A549 (cell line): ENCODE measurements around the gene CDC20. TPM values are rescaled to one million over a fixed set of nuclear protein-coding genes. Genes with fewer than 3 reads are reported as not detected.

Experiments
- ATAC-seq, 2 experiments: fragments of 200-7000 bp in 1 of 2; fragments of >200 bp in 1 of 2; cut with Nextera tagmentation in 1 of 2; cut with Tn5 transposase in 1 of 2; 3 replicates each; pipeline versions ENCODE4 v1.8.0 to v1.9.1; 2018 to 2020; ENCODE audit warnings: mild to moderate bottlenecking in 1 of 2, moderate library complexity in 1 of 2
- CTCF ChIA-PET: fragments of 300-600 bp; sonication (Branson Sonifier 250); formaldehyde crosslinking; extraction: SDS; loops from one replicate; lab custom pipeline; 2021; ENCODE audit warnings: antibody characterized with exemption, inconsistent platforms; lab: Yijun Ruan, JAX
- POLR2A ChIA-PET: fragments of 350-600 bp; formaldehyde crosslinking; extraction: SDS; loops from one replicate; lab custom pipeline; 2021; ENCODE audit warnings: antibody characterized with exemption, inconsistent platforms; lab: Yijun Ruan, JAX
- DNase-seq, 2 experiments: peaks; one replicate each; pipeline versions ENCODE4 v3.0.0 to v3.0.0-alpha.2; 2011 to 2016; ENCODE audit warnings: low read depth in 1 of 2, low spot score in 1 of 2
- FAIRE-seq: peaks from 2 replicates; lab custom pipeline; 2011; peaks lifted over from hg19 to GRCh38; lab: Jason Lieb, UNC
- H3K27ac ChIP-seq, 2 experiments: fragments of >200 bp; sonication (Bioruptor Twin); formaldehyde crosslinking; 3 replicates each; pipeline ENCODE4 v1.5.1; 2016 to 2017
- H3K4me1 ChIP-seq: fragments of >200 bp; sonication (Bioruptor Twin); formaldehyde crosslinking; 3 replicates; pipeline ENCODE4 v1.6.1; 2016
- H3K4me2 ChIP-seq: fragments of >200 bp; sonication (Bioruptor Twin); formaldehyde crosslinking; 3 replicates; pipeline ENCODE4 v1.6.1; 2016
- H3K4me3 ChIP-seq: fragments of >200 bp; sonication (Bioruptor Twin); formaldehyde crosslinking; 3 replicates; pipeline ENCODE4 v1.5.1; 2016
- H3K9me3 ChIP-seq: fragments of >200 bp; sonication (Bioruptor Twin); formaldehyde crosslinking; 3 replicates; pipeline ENCODE4 v1.6.1; 2016
- ATOH8 ChIP-seq: fragments of 250-450 bp; sonication (Bioruptor Pico); IDR thresholded peaks from 2 replicates; pipeline ENCODE4 v1.5.0; 2020; ENCODE audit warnings: low read depth, mild to moderate bottlenecking, moderate library complexity
- CBX8 ChIP-seq: fragments of 200-600 bp; sonication (generic); IDR thresholded peaks from 2 replicates; pipeline ENCODE4 v1.6.1; 2016
- CHD2 ChIP-seq: fragments of 150-350 bp; IDR thresholded peaks from 2 replicates; pipeline ENCODE4 v1.6.1; 2014; ENCODE audit warnings: low read length; ENCODE audit not compliant: partially characterized antibody
- CHD4 ChIP-seq: fragments of 200-600 bp; sonication (generic); IDR thresholded peaks from 2 replicates; pipeline ENCODE4 v1.6.1; 2016; ENCODE audit warnings: antibody characterized with exemption, mild to moderate bottlenecking, borderline replicate concordance
- E2F6 ChIP-seq: IDR thresholded peaks from 2 replicates; pipeline ENCODE4 v1.6.1; 2012; ENCODE audit warnings: low read depth, borderline replicate concordance
- EP300 ChIP-seq, 2 experiments: fragments of >200 bp; sonication (Bioruptor Twin); formaldehyde crosslinking; IDR thresholded peaks; 2 replicates in 1 of 2; 3 replicates in 1 of 2; pipeline ENCODE4 v1.6.1; 2016 to 2017
- GATA3 ChIP-seq: IDR thresholded peaks from 2 replicates; pipeline ENCODE4 v1.6.1; 2012; ENCODE audit warnings: borderline replicate concordance
- HDAC2 ChIP-seq: fragments of 200-600 bp; sonication (generic); IDR thresholded peaks from 2 replicates; pipeline ENCODE4 v1.6.1; 2016
- HEYL ChIP-seq: fragments of 250-450 bp; sonication (Bioruptor Pico); IDR thresholded peaks from 2 replicates; pipeline ENCODE4 v1.8.0; 2021; ENCODE audit warnings: mild to moderate bottlenecking, moderate library complexity
- HOXB13 ChIP-seq: fragments of 250-450 bp; sonication (Bioruptor Pico); IDR thresholded peaks from 2 replicates; pipeline ENCODE4 v1.5.0; 2020; ENCODE audit warnings: low read depth, mild to moderate bottlenecking, moderate library complexity
- NFE2L2 ChIP-seq: fragments of 150-350 bp; conservative IDR thresholded peaks from 2 replicates; pipeline ENCODE4 v1.6.1; 2014; ENCODE audit warnings: low read length
- POLR2A ChIP-seq: IDR thresholded peaks from 2 replicates; pipeline ENCODE4 v1.6.1; 2012; ENCODE audit warnings: mild to moderate bottlenecking, low read length
- POLR2AphosphoS2 ChIP-seq: conservative IDR thresholded peaks from 2 replicates; pipeline ENCODE4 v1.6.1; 2012; ENCODE audit warnings: low read length, improper control_type of control experiment, inconsistent platforms
- RAD21 ChIP-seq, 2 experiments: fragments of >200 bp in 1 of 2; sonication (Bioruptor Twin) in 1 of 2; formaldehyde crosslinking in 1 of 2; IDR thresholded peaks in 1 of 2; conservative IDR thresholded peaks in 1 of 2; 2 replicates in 1 of 2; 3 replicates in 1 of 2; pipeline ENCODE4 v1.6.1; 2012 to 2018; ENCODE audit warnings: inconsistent platforms in 1 of 2
- RCOR1 ChIP-seq: fragments of 150-350 bp; IDR thresholded peaks from 2 replicates; pipeline ENCODE4 v1.6.1; 2014; ENCODE audit warnings: antibody characterized with exemption, low read length, low read depth
- SMC3 ChIP-seq: fragments of >200 bp; sonication (Bioruptor Twin); formaldehyde crosslinking; IDR thresholded peaks from 3 replicates; pipeline ENCODE4 v1.6.1; 2018; ENCODE audit warnings: inconsistent platforms
- SREBF2 ChIP-seq: fragments of 450-650 bp; IDR thresholded peaks from 2 replicates; pipeline ENCODE4 v1.6.1; 2014; ENCODE audit warnings: mild to moderate bottlenecking, moderate library complexity
- TFCP2L1 ChIP-seq: fragments of 250-450 bp; sonication (Bioruptor Pico); IDR thresholded peaks from 2 replicates; pipeline ENCODE4 v1.5.0; 2021; ENCODE audit warnings: mild to moderate bottlenecking
- TP53 ChIP-seq: fragments of 250-450 bp; sonication (Bioruptor Pico); IDR thresholded peaks from 2 replicates; pipeline ENCODE4 v1.5.0; 2021; ENCODE audit warnings: mild to moderate bottlenecking, moderate library complexity
- ZSCAN20 ChIP-seq: fragments of 250-450 bp; sonication (Bioruptor Pico); IDR thresholded peaks from 2 replicates; pipeline ENCODE4 v1.8.0; 2022; ENCODE audit warnings: mild to moderate bottlenecking, moderate library complexity
- WGBS: methylation state at CpG from one replicate; pipeline ENCODE4 v1.1.6; 2017; ENCODE audit errors: missing lambda C conversion rate; 5-methylcytosine and 5-hydroxymethylcytosine counted together
- polyA plus RNA-seq, 4 experiments: library from polyadenylated mRNA; depleted of rRNA in 3 of 4; stranded (reverse); fragments of >200 nt; fragmentation: RNase III in 1 of 4; extraction: RNeasy Plus Mini Kit Qiagen cat#74134 plus additional on column Dnase treatment in 1 of 4; gene quantifications; 2 replicates in 3 of 4; 3 replicates in 1 of 4; pipeline ENCODE4 v1.2.3, GENCODE V29; 2011 to 2017
- TF ChIP-seq, protein P1 (sequence below): IDR thresholded peaks from 2 replicates; pipeline ENCODE4 v1.6.1; 2012
- TF ChIP-seq, protein P2 (sequence below): fragments of >200 bp; sonication (Bioruptor Twin); formaldehyde crosslinking; IDR thresholded peaks from 3 replicates; pipeline ENCODE4 v1.6.1; 2016
- TF ChIP-seq, protein P3 (sequence below): fragments of 450-650 bp; IDR thresholded peaks from 2 replicates; pipeline ENCODE4 v1.6.1; 2014; ENCODE audit warnings: antibody characterized with exemption
- TF ChIP-seq, protein P4 (sequence below): fragments of 250-450 bp; sonication (Bioruptor Pico); IDR thresholded peaks from 2 replicates; pipeline ENCODE4 v1.5.0; 2021; ENCODE audit warnings: mild to moderate bottlenecking, moderate library complexity, borderline replicate concordance
- TF ChIP-seq, protein P5 (sequence below): fragments of 150-350 bp; IDR thresholded peaks from 2 replicates; pipeline ENCODE4 v1.6.1; 2014; ENCODE audit warnings: low read depth, mild to moderate bottlenecking, low read length

Gene CDC20
- polyA plus RNA-seq, 2 of the 4 experiments (the other 2 are of a cell fraction) = 73.8 to 116 TPM

GRCh38 chr1:43331688-43332087 is 27.1 kb upstream of the CDC20 start:
- TF ChIP-seq POLR2A (no peak), HEYL (CRISPR knock-in tag) (no peak), ZSCAN20 (CRISPR knock-in tag) (no peak), RCOR1 (no peak), ATOH8 (CRISPR knock-in tag) (no peak), RAD21 (conservative IDR thresholded peaks at IDR 0.05 in 1 of 2, IDR thresholded peaks at IDR 0.05 in 1 of 2) (no peak), NFE2L2 (no peak), E2F6 (no peak), POLR2AphosphoS2 (no peak), EP300 (IDR thresholded peaks at IDR 0.05) (no peak), SMC3 (no peak)
- TF ChIP-seq, protein P1, sequence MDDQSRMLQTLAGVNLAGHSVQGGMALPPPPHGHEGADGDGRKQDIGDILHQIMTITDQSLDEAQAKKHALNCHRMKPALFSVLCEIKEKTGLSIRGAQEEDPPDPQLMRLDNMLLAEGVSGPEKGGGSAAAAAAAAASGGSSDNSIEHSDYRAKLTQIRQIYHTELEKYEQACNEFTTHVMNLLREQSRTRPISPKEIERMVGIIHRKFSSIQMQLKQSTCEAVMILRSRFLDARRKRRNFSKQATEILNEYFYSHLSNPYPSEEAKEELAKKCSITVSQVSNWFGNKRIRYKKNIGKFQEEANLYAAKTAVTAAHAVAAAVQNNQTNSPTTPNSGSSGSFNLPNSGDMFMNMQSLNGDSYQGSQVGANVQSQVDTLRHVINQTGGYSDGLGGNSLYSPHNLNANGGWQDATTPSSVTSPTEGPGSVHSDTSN = no peak
- TF ChIP-seq, protein P2, sequence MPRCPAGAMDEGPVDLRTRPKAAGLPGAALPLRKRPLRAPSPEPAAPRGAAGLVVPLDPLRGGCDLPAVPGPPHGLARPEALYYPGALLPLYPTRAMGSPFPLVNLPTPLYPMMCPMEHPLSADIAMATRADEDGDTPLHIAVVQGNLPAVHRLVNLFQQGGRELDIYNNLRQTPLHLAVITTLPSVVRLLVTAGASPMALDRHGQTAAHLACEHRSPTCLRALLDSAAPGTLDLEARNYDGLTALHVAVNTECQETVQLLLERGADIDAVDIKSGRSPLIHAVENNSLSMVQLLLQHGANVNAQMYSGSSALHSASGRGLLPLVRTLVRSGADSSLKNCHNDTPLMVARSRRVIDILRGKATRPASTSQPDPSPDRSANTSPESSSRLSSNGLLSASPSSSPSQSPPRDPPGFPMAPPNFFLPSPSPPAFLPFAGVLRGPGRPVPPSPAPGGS = no peak
- TF ChIP-seq, protein P3, sequence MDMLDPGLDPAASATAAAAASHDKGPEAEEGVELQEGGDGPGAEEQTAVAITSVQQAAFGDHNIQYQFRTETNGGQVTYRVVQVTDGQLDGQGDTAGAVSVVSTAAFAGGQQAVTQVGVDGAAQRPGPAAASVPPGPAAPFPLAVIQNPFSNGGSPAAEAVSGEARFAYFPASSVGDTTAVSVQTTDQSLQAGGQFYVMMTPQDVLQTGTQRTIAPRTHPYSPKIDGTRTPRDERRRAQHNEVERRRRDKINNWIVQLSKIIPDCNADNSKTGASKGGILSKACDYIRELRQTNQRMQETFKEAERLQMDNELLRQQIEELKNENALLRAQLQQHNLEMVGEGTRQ = no peak
- TF ChIP-seq, protein P4, sequence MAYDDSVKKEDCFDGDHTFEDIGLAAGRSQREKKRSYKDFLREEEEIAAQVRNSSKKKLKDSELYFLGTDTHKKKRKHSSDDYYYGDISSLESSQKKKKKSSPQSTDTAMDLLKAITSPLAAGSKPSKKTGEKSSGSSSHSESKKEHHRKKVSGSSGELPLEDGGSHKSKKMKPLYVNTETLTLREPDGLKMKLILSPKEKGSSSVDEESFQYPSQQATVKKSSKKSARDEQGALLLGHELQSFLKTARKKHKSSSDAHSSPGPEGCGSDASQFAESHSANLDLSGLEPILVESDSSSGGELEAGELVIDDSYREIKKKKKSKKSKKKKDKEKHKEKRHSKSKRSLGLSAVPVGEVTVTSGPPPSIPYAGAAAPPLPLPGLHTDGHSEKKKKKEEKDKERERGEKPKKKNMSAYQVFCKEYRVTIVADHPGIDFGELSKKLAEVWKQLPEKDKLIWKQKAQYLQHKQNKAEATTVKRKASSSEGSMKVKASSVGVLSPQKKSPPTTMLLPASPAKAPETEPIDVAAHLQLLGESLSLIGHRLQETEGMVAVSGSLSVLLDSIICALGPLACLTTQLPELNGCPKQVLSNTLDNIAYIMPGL = no peak
- Histone ChIP-seq H3K4me2 (no peak overlapping the region), H3K9me3 (peaks cover 11% of the 10 kb centered on the region; the same call in 2 of the 3 replicates), H3K27ac (no peak overlapping the region), H3K4me1 (no peaks in the 10 kb centered on the region), H3K4me3 (no peak overlapping the region)
- WGBS = 89% methylated on average over 5 of the region's 5 CpGs
- FAIRE-seq = no peak
- POLR2A ChIA-PET = no interaction called here
- CTCF ChIA-PET = no interaction called here
- no peak for ATAC-seq
- no peak for DNase-seq

- H3K4me2 ChIP-seq = no peak overlapping the region
- no peak overlapping the region for H3K4me3 ChIP-seq
- 66% methylated on average over 7 of the region's 7 CpGs for WGBS
- H3K9me3 ChIP-seq = no peaks in the 10 kb centered on the region
- DNase-seq = no peak
- CTCF ChIA-PET = no interaction called here
- H3K4me1 ChIP-seq = no peaks in the 10 kb centered on the region
- TF ChIP-seq CHD2 (no peak), HDAC2 (no peak), CBX8 (no peak), TP53 (CRISPR knock-in tag) (no peak), CHD4 (no peak), TFCP2L1 (CRISPR knock-in tag) (no peak), POLR2A (no peak), GATA3 (no peak), SREBF2 (no peak), HOXB13 (CRISPR knock-in tag) (no peak)
- TF ChIP-seq, protein P5, sequence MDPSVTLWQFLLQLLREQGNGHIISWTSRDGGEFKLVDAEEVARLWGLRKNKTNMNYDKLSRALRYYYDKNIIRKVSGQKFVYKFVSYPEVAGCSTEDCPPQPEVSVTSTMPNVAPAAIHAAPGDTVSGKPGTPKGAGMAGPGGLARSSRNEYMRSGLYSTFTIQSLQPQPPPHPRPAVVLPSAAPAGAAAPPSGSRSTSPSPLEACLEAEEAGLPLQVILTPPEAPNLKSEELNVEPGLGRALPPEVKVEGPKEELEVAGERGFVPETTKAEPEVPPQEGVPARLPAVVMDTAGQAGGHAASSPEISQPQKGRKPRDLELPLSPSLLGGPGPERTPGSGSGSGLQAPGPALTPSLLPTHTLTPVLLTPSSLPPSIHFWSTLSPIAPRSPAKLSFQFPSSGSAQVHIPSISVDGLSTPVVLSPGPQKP = no peak
- H3K27ac ChIP-seq = no peak overlapping the region
- FAIRE-seq = no peak
- POLR2A ChIA-PET = no interaction called here
- ATAC-seq = no peak
Measured at GRCh38 chr1:43334453-43335205, 24.2 kb upstream of the CDC20 start.
